Cardiac muscle cell (in vitro differentiated cells and primary cell): ENCODE data around the gene MRPS23. TPM values are rescaled to one million over a fixed set of nuclear protein-coding genes. Genes with fewer than 3 reads are reported as not detected.
A peak's percentile ranks its signal among the peaks of the same experiment; 100 is the strongest.

Source experiments
- DNase-seq, 2 donors: peaks; one replicate each; pipeline versions ENCODE4 v3.0.0 to v3.0.0-alpha.2; 2010 to 2017; ENCODE audit warnings: low read depth in 1 of 2, low spot score in 1 of 2
- H3K27ac ChIP-seq: fragments of 200-600 bp; sonication (generic); 2 replicates; pipeline ENCODE4 v1.5.1; 2016
- H3K27me3 ChIP-seq: fragments of 200-600 bp; sonication (generic); 2 replicates; pipeline ENCODE4 v1.6.0; 2016; ENCODE audit warnings: control low read depth
- H3K36me3 ChIP-seq: fragments of 200-600 bp; sonication (generic); 2 replicates; pipeline ENCODE4 v1.5.1; 2016; ENCODE audit warnings: control low read depth
- H3K4me1 ChIP-seq: fragments of 200-600 bp; sonication (generic); 2 replicates; pipeline ENCODE4 v1.8.1; 2017; ENCODE audit warnings: low read depth, mild to moderate bottlenecking, mixed run types
- H3K4me3 ChIP-seq: fragments of 200-600 bp; sonication (generic); 2 replicates; pipeline ENCODE4 v1.5.1; 2016; ENCODE audit warnings: mild to moderate bottlenecking
- H3K9me3 ChIP-seq: fragments of 200-600 bp; sonication (generic); 2 replicates; pipeline ENCODE4 v1.5.1; 2017; ENCODE audit warnings: low read depth, mild to moderate bottlenecking, control low read depth
- CTCF ChIP-seq: IDR thresholded peaks from 2 replicates; pipeline ENCODE4 v1.5.1; 2012; ENCODE audit warnings: low read depth, mild to moderate bottlenecking, low read length
- polyA plus RNA-seq: library from polyadenylated mRNA; unstranded; fragments of >200 nt; fragmentation: Nextera tagmentation; extraction: Ambion mirVana; gene quantifications from 2 replicates; pipeline ENCODE4 v1.2.1, GENCODE V29; 2016
- total RNA-seq: library from RNA; depleted of rRNA; stranded (reverse); fragments of >200 nt; gene quantifications from 2 replicates; pipeline ENCODE4 v1.2.3, GENCODE V29; 2016

Gene MRPS23
- 24.4 and 34.5 TPM in 2 replicates for total RNA-seq
- 62.7 and 87.9 TPM in 2 replicates for polyA plus RNA-seq

GRCh38 chr17:57849874-57850754, at the start of gene MRPS23:
Gene MRPS23, minus strand, starts transcription at chr17:57850044. Its CDS starts 34 bp downstream, at chr17:57850010.
- peak; percentile 99 for DNase-seq
- no peak for TF ChIP-seq CTCF
- Histone ChIP-seq H3K36me3 (peaks cover 10% of the 10 kb centered on the region), H3K27me3 (no peaks in the 10 kb centered on the region), H3K4me3 (peak within 1 kb of the TSS; percentile 88), H3K9me3 (no peaks in the 10 kb centered on the region), H3K4me1 (peaks cover 21% of the 10 kb centered on the region), H3K27ac (peak within 1 kb of the TSS; percentile 96)

- DNase-seq: no peak
- Histone ChIP-seq H3K4me3 (no peak overlapping the region), H3K4me1 (peaks cover 20% of the 10 kb centered on the region), H3K27me3 (no peaks in the 10 kb centered on the region), H3K36me3 (no peaks in the 10 kb centered on the region), H3K9me3 (no peaks in the 10 kb centered on the region), H3K27ac (peak overlapping the region; percentile 92)
- no peak for TF ChIP-seq CTCF
These were observed 49.5 kb upstream of the MRPS23 start for GRCh38 chr17:57899391-57899790.

DNA sequence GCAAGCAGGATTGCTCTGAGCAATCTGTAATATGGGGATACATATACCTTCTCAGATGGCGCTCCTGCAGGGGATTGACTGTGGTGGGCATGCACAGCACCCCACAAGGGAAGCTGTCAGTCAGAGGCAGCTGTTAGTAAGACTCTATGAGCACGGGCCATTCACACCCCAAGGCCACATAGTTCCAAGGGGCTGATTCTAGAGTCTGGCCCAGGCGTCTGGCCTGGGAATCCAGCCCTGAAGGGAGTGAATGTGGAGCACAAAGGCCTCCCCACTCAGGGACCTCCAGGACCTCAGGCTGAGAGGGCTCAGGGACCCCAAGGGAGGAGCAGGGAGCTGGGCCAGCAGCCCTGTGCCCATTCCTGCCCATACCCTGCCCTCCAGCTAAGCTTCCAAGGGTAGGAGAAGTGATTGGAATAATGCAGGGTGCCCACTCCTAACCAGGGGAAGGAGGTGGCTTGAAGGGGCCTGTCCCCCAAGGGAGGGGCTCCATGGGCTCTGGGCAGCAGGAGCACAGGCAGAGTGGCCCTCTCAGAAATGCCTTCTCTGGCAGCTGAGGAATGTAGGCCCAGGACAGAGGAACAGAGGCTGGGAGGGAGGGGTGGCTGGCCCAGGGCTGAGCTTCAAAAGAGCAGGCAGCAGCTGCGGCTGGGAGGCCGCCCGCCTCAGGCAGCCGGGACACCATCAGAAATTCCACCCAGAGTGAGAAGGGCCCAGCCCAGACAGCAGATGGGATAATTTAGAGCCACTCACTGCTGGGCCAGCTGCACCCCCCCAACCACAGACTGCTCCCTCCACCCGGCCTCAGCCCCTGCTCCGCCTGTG, 48.9 kb upstream of the MRPS23 start:
- no peak for TF ChIP-seq CTCF
- Histone ChIP-seq H3K27me3 (no peaks in the 10 kb centered on the region), H3K9me3 (no peaks in the 10 kb centered on the region), H3K36me3 (no peaks in the 10 kb centered on the region), H3K27ac (peak overlapping the region; percentile 92), H3K4me3 (no peak overlapping the region), H3K4me1 (peaks cover 18% of the 10 kb centered on the region)
- DNase-seq: peak; percentile 38 to 93

- Histone ChIP-seq H3K36me3 (no peaks in the 10 kb centered on the region), H3K9me3 (no peaks in the 10 kb centered on the region), H3K27ac (no peak overlapping the region), H3K27me3 (no peaks in the 10 kb centered on the region), H3K4me1 (peaks cover 26% of the 10 kb centered on the region), H3K4me3 (no peak overlapping the region)
- DNase-seq: no peak
- TF ChIP-seq CTCF: no peak
These were observed 45.7 kb upstream of the MRPS23 start for GRCh38 chr17:57895382-57896060.

DNA sequence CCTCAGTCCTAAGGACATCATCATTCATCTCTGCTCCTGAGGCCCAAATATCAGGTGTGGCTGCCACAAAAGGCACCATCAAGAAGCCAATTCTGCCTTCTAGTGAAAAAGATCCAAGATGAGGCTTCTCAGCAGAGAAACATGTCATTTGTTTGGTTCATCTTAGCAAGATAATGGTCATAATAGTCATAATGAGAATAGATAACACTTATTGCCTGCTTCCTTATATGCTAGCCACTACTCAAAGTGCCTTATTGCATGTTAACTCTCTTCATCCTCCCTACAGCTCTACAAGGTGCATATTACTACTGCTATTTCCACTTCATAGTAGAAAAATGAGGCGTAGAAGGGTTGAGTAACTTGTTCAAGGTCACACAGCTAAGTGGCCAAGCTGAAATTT, 45.0 kb upstream of the MRPS23 start:
- Histone ChIP-seq H3K9me3 (no peaks in the 10 kb centered on the region), H3K4me1 (peaks cover 26% of the 10 kb centered on the region), H3K27ac (no peak overlapping the region), H3K27me3 (no peaks in the 10 kb centered on the region), H3K36me3 (no peaks in the 10 kb centered on the region), H3K4me3 (no peak overlapping the region)
- TF ChIP-seq CTCF: no peak
- DNase-seq: no peak
